HG03457 (cell line): ENCODE measurements around the gene RPP25L.

Source experiments
- ATAC-seq: cut with Tn5 transposase; IDR thresholded peaks from one replicate; pipeline ENCODE4 v1.9.1; 2021; ENCODE audit warnings: moderate number of reproducible peaks; ENCODE audit not compliant: unreplicated experiment

Gene RPP25L

DNA sequence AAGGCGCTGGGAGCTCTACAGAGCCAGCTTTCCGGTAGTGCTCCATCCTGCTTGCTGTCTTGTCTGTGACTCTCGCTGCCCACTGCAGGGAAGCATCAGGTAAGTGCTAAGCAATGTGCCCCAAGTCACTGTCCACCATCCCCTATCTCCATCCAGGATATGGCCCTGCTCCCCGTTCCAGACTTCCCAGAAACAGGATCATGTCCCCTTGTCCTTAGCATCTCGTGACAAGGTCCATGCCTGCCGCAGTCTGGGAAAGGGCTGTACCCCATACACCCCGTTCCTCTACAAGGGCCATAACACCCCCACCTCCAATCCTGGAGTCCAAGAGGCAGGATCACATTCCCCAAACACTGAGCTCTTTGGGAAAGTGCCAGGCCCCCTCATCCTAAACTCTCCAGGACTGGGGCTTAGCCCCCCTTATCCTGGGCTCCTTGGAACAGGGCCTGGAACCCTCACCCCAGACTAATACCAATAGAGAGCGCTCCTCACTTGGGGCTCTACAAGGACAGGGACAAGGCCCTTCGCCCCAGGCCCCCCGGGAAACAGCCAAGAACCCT is 566 bp downstream of the RPP25L start:
- no peak for ATAC-seq

DNA sequence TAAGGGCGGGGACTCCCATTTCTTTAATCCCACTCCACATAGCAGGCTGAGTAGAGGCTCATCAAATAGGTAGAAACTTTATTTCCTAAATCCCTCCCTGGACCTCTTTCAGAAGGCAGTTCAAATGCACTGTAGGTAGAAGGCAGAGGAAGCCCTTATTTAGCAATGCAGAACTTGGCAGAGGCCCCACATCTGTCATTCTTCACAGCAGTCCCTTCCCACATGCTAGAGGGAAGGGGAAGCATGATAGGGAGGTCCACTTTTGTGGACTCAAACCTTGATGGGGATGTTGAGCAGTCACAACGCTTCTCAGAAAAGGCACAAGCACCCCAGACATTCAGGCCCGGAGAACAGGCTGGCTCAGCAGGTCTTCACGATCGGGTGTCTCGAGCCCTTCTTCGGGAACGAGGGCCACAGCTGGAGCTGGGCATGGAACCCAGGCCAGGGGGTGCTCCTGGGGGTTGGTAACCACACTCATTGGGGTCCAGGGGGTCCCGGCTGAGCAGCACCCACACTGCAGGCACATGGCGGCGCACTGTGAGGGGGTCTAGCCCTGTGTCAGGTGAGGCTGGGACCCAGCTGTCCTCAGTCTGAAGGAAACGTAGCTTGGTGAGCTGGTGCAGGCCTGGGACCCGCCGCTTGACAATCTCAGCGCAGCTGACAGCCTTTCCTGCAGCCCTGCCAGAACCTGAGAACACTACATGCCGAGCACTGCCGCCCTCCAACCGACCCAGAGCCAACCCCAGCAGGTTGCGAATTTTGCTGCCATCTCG is 1.3 kb downstream of the RPP25L start:
- no peak for ATAC-seq

GRCh38 chr9:34607331-34607730 is 4.6 kb downstream of the RPP25L start:
- no peak for ATAC-seq

DNA sequence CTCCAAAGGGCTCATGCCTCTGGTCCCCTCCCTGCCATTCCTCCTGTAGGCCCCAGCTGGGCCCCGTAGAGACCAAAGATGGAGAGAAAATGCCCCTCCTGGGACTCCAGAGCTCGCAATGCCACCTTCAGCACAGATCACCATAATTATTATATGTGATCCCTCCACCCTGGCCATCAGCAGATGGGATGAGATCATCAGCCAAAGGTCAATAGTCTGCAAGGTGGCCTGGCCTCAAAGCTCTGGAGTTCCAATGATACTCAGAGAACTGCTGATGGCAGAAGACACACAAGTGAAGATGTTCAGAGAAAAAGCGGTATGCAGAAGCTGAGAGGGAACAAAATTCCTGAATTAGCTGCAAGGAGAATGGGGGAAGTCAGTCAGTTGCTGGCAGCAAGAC is 5.0 kb downstream of the RPP25L start:
- ATAC-seq, result no peak

DNA sequence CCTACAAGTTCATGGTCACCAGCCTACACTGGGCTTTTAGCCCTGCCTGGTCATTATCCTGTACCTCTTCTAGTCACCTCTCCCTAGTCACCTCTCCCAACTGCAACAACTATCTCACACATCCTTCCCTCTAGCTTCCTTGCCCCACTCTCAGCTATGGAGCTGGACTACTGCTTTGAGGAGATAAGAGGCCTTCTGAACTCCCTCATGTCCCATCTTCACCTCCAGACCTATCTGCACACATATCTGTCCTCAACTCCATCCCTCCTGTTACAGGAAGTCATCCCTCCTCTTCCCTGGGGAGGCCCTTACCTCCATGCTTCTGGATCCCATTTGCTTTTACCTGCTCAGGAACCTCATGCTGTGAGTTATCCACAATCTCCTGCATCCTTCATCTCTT is 5.7 kb downstream of the RPP25L start:
- ATAC-seq, result no peak

- ATAC-seq, result no peak
These were observed 8.2 kb downstream of the RPP25L start for GRCh38 chr9:34603610-34604231.

DNA sequence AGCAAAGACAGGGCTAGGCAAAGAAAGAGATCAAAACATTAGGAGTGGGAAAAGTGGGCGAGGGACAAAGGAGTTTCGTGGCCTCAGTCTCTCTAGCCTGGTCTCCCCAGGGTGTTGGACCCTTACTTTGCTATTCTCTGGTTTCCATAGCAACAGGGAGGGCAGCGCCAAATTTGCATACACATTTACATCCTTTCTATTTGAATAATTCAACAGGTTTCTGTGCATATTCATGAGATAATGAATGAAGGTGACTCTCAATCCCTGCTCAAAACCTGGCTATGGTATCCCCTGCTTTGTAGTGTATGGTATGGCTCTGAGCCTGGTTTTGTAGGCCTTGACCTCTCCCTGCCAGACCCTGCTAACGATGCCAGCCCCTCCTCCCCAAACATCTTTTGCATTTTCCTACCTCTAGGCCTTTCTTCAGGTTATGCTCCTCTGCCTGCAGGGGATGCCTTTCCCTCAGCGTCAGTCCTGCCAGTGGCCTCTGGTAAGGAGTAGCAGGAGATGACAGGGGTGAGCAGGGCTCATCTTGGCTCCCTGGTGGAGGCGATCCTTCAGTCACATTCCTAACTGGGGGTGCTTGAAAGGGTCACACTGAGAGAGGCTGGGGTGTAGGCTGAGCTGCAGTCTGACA is 9.8 kb downstream of the RPP25L start:
- no peak for ATAC-seq

- no peak for ATAC-seq
These were observed 11.0 kb downstream of the RPP25L start for GRCh38 chr9:34600908-34601307.

DNA sequence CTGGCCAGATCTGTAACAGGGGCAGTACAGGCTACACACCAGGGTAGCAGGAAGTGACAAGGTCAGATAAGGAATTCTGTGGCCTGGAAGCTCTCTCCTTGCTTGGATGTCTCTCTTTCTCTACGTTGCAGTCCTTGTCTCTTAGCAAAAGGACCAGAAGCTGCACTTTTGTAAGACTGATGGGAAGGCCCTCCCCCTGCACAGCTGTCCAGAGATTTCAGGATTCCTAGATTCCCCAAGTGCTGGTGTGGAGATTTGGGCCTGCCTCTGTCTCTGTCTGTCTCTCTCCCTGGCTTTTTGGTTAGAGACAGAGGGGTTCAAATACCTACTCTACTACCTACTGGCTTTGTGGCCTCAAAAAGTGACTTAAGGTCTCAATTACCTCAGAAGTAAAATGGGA is 12.4 kb downstream of the RPP25L start:
- ATAC-seq, result no peak

- ATAC-seq, result no peak
These were observed 17.7 kb downstream of the RPP25L start for GRCh38 chr9:34594177-34594576.

GRCh38 chr9:34592895-34593601 is 18.8 kb downstream of the RPP25L start:
- no peak for ATAC-seq

DNA sequence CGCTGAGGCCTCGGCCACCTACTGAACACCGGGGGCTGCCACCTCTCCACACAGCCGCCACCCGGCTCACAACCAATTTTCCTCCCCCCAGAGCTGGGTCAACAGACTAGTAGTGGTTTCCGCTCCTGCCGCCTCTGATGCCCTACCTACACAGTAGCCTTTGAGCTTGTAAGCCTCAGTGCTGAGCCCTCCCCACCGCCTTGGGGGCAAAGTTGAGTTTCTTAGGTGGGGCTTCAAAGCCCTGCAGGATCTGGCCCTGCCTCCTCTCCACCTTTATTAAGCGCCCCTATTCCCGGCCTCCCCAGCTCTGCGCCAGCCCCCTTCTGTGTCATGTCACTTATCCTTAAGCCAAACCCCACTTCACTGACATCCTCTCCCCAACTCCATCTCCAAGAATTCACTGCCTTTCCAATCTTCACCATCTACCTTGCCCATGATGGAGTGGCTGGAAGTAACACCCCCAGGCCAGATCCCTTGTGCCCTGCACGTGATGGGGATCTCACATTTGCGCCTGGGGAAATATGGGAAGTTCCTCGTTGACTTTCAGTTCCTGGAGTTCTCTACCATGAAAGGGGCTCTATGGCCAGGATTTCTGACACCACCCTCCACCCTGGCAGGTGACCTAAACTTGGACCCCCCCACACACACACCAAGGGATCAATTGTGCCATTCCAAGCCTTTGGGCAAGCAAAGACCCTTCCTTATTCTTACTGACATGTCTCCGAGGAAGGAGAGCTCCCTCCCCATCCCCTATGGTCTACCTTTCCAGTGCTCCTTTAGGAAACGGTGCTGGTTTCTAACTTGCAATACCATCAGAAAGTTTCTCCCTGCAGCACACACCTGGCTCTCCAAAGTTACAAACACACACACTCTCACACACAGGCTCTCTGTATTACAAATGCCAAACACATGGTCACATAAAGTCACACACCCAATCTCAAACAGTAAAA is 19.7 kb downstream of the RPP25L start:
- ATAC-seq, result no peak

GRCh38 chr9:34591248-34591916 is 20.5 kb downstream of the RPP25L start:
- no peak for ATAC-seq

GRCh38 chr9:34590381-34591247 is 21.3 kb downstream of the RPP25L start:
- ATAC-seq, result no peak

DNA sequence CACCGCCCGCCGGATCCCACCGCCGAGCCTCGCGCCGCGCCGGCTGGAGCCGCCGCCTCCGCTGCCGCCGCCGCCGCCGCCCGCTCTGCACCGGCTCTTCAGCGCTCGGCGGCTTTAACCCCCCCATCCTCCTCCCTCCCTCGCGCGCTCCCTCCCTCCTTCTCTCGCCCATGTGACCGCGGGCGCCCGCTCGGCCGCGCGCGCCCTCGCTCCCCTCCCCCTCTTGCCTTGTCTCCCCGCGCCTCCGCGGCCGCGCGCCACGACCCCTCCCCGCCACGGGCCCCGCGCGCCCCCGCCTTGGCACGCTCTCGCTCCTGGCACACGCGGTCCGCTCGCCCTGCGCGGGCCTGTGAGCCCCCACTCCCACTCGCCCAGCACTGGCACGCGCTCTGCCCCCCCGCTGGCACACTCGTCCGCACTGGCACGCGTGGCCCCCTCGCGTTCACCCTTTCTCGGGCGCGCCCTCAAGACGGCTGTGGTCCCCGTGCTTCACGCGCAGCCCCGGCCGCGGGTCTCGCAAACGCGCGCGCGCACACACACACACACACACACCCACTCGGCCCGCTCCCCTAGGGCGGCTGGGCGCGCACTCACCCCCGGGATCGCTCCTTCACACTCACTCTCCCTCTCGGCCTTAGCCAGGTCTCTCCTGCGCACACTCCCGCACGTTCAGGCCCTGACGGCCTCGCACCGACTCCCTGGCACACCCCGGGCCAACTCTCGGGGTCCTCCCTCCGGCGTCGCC is 22.1 kb downstream of the RPP25L start, which contains the start of gene CNTFR:
TSS of gene CNTFR (minus strand) at position 89 of the 745 bp plus-strand sequence. CDS start 20,743 bp downstream, outside the sequence.
- ATAC-seq, result no peak

GRCh38 chr9:34588671-34589635 is 22.9 kb downstream of the RPP25L start:
- no peak for ATAC-seq

DNA sequence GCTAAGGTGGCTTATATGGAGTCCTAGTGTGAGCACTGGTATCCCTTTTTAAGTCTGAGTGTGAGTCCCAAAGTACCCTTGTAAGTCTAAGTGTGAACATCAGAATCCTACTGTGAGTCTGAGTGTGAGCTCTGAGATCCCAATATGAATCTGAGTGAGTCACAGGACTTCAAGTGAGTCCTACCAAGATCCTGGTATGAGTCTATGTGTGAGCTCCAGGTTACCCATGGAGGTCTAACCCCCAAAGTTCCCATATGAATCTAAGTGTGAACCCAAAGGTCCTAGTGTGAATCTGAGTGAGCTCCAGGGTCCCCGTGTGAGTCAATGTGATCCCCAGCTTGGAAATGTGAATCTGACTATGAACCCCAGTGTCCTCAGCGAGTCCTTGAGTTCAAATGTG is 24.6 kb downstream of the RPP25L start:
- no peak for ATAC-seq
